Measurements from ENCODE around the gene MYO5A.

DNA sequence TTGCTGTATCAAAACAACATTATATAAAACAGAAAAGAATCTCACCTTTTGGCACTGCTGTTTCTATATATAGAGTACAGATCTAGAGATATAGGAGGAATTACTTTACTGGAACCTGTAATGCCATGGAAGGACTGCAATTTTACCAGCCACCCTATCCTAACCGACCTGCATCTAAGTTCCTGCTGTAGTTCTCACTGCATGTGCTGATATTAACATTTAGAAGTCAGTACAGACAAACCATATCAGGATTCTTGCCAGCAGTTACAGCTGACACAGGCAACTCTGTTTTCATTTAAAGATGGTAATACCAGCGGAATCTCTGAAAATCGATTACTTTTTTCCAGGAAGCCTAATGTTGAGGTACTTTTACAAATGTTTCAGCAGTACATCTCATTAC, 159.7 kb downstream of the MYO5A start:
- TF ChIP-seq CTCF (IDR thresholded peaks at IDR 0.05) (no peak), POLR2A (IDR thresholded peaks at IDR 0.05) (no peak), POLR2AphosphoS5 (IDR thresholded peaks at IDR 0.05; ENCODE audit: insufficient read depth in 1 of 2, low read depth in 1 of 2) (no peak)
